ENCODE data around the gene PIP4P1. TPM values are rescaled to one million over a fixed set of nuclear protein-coding genes. Genes with fewer than 3 reads are reported as not detected.

The PIP4P1 gene
- polyA plus RNA-seq, 2 of the 4 experiments (the other 2 are of a cell fraction), result 30.4 to 35.8 TPM

GRCh38 chr14:20458031-20458789 is 3.0 kb downstream of the PIP4P1 start:
- Histone ChIP-seq H3K9me3 (no peaks in the 10 kb centered on the region), H3K4me2 (no peak overlapping the region), H3K27ac (no peak overlapping the region), H3K4me3 (no peak overlapping the region), H3K4me1 (peaks cover 37% of the 10 kb centered on the region)
- ChIA-PET CTCF (no interaction called here), POLR2A (interaction anchor here (0.9 kb wide), 1 partner anchor 12 kb away, joined by 3 read pairs; no protein-coding TSS in a partner anchor)
- WGBS (ENCODE audit: missing lambda C conversion rate), result 78% methylated on average over 8 of the region's 8 CpGs
- FAIRE-seq (no peak), ATAC-seq (no peak), DNase-seq (ENCODE audit: low read depth in 1 of 2, low spot score in 1 of 2) (no peak)
- TF ChIP-seq NFE2L2 (conservative IDR thresholded peaks at IDR 0.05; ENCODE audit: low read length) (no peak), HES2 (IDR thresholded peaks at IDR 0.05) (no peak), ZSCAN20 (CRISPR knock-in tag; IDR thresholded peaks at IDR 0.05) (no peak), JUN (IDR thresholded peaks at IDR 0.05) (0 out of 5 replicates have a peak, but pooled peaks of 1 of the 2 experiments have one; percentile 36), USF2 (IDR thresholded peaks at IDR 0.05) (no peak), POLR2A (IDR thresholded peaks at IDR 0.05; ENCODE audit: low read length) (0 out of 2 replicates have a peak, but pooled peaks have one; percentile 6)

GRCh38 chr14:20456971-20457370 is 4.3 kb downstream of the PIP4P1 start:
- Histone ChIP-seq H3K4me3 (no peak overlapping the region), H3K9me3 (no peaks in the 10 kb centered on the region), H3K4me2 (peak overlapping the region; percentile 93; the same call in 2 of the 3 replicates), H3K4me1 (peaks cover 32% of the 10 kb centered on the region), H3K27ac (no peak overlapping the region)
- no peak for ATAC-seq
- TF ChIP-seq NPAS2 (CRISPR knock-in tag; IDR thresholded peaks at IDR 0.05; ENCODE audit: borderline replicate concordance), result no peak
- no peak for TF ChIP-seq JUN (IDR thresholded peaks at IDR 0.05)
- no peak for TF ChIP-seq PHF8 (IDR thresholded peaks at IDR 0.05; ENCODE audit: borderline replicate concordance, low read depth)
- TF ChIP-seq KDM5A (IDR thresholded peaks at IDR 0.05), result no peak
- no peak for TF ChIP-seq TFCP2L1 (CRISPR knock-in tag; IDR thresholded peaks at IDR 0.05)
- no peak for TF ChIP-seq ZFP36 (IDR thresholded peaks at IDR 0.05; ENCODE audit: borderline replicate concordance, partially characterized antibody)
- TF ChIP-seq POLR2A (IDR thresholded peaks at IDR 0.05; ENCODE audit: low read length), result no peak
- TF ChIP-seq CBX2 (IDR thresholded peaks at IDR 0.05; ENCODE audit: borderline replicate concordance, low read depth), result no peak
- TF ChIP-seq MAFK (IDR thresholded peaks at IDR 0.05; ENCODE audit: partially characterized antibody), result no peak
- no peak for TF ChIP-seq CHD2 (IDR thresholded peaks at IDR 0.05; ENCODE audit: low read length, partially characterized antibody)
- no peak for TF ChIP-seq POLR2AphosphoS2 (conservative IDR thresholded peaks at IDR 0.05; ENCODE audit: low read length)
- no peak for TF ChIP-seq ATOH8 (CRISPR knock-in tag; IDR thresholded peaks at IDR 0.05; ENCODE audit: low read depth)
- TF ChIP-seq ZNF302 (CRISPR knock-in tag; IDR thresholded peaks at IDR 0.05), result no peak
- no peak for TF ChIP-seq FOSB (CRISPR knock-in tag; IDR thresholded peaks at IDR 0.05)
- no peak for TF ChIP-seq SREBF2 (IDR thresholded peaks at IDR 0.05)
- TF ChIP-seq KDM1A (IDR thresholded peaks at IDR 0.05; ENCODE audit: low read depth), result no peak
- no peak for TF ChIP-seq CHD4 (IDR thresholded peaks at IDR 0.05; ENCODE audit: borderline replicate concordance)
- TF ChIP-seq ELK1 (IDR thresholded peaks at IDR 0.05; ENCODE audit: low read depth, low read length), result no peak
- no peak for FAIRE-seq
- no peak for DNase-seq (ENCODE audit: low read depth in 1 of 2, low spot score in 1 of 2)
- POLR2A ChIA-PET, result interaction anchor here (3.0 to 3.4 kb wide), 2 partner anchors 12 to 114 kb away, joined by 38 read pairs; partner anchors contain the start of genes PARP2 and PNP
- CTCF ChIA-PET, result interaction anchor here (1.2 kb wide), 1 partner anchor 156 kb away, joined by 3 read pairs; no protein-coding TSS in a partner anchor
- WGBS (ENCODE audit: missing lambda C conversion rate), result 85% methylated on average over 13 of the region's 13 CpGs
